ENCODE data around the gene CDH12. TPM values are rescaled to one million over a fixed set of nuclear protein-coding genes. Genes with fewer than 3 reads are reported as not detected.
"Not testable (repeated sequence)": the region's sequence is repeated elsewhere in the genome, so short reads cannot be mapped to it uniquely, and the experiment has no call there.

Gene CDH12
- total RNA-seq, 1 donor from 2014 or later = 0.11 TPM

GRCh38 chr5:22151801-22152200, 701.3 kb downstream of the CDH12 start:
- H3K27ac ChIP-seq; H3K4me1 ChIP-seq; H3K9me3 ChIP-seq; H3K4me3 ChIP-seq; DNase-seq (ENCODE audit: low spot score in 2 of 2); H3K27me3 ChIP-seq; intact Hi-C loops (cut with DNase I); H3K36me3 ChIP-seq: not testable (repeated sequence)

GRCh38 chr5:22140418-22140817, 712.7 kb downstream of the CDH12 start:
- intact Hi-C loops (cut with DNase I); H3K27me3 ChIP-seq; H3K4me3 ChIP-seq: not testable (repeated sequence)

GRCh38 chr5:22139662-22140300, 713.4 kb downstream of the CDH12 start:
- H3K27me3 ChIP-seq; H3K36me3 ChIP-seq; intact Hi-C loops (cut with DNase I); H3K9me3 ChIP-seq; H3K27ac ChIP-seq; H3K4me1 ChIP-seq; DNase-seq (ENCODE audit: low spot score in 2 of 2); H3K4me3 ChIP-seq: not testable (repeated sequence)

More at GRCh38 chr5:22140418-22140817, 712.7 kb downstream of the CDH12 start:
- DNase-seq (ENCODE audit: low spot score in 2 of 2); H3K9me3 ChIP-seq; H3K36me3 ChIP-seq; H3K27ac ChIP-seq; H3K4me1 ChIP-seq: not testable (repeated sequence)

- no peaks in the 10 kb centered on the region for H3K9me3 ChIP-seq
- TF ChIP-seq CTCF (IDR thresholded peaks at IDR 0.05) = no peak
- no peaks in the 10 kb centered on the region for H3K27me3 ChIP-seq
- H3K36me3 ChIP-seq = no peaks in the 10 kb centered on the region
- DNase-seq (ENCODE audit: low spot score in 2 of 2) = no peak
- no peak overlapping the region for H3K27ac ChIP-seq
- intact Hi-C loops (cut with DNase I) = no loop called here
- no peak overlapping the region for H3K4me3 ChIP-seq
- H3K4me1 ChIP-seq = no peaks in the 10 kb centered on the region
Observed at GRCh38 chr5:22111320-22111719, 741.8 kb downstream of the CDH12 start.

GRCh38 chr5:22109315-22109714, 743.8 kb downstream of the CDH12 start:
- intact Hi-C loops (cut with DNase I) = no loop called here
- H3K27me3 ChIP-seq = no peaks in the 10 kb centered on the region
- DNase-seq (ENCODE audit: low spot score in 2 of 2) = no peak

GRCh38 chr5:22108545-22108944, 744.6 kb downstream of the CDH12 start:
- no peak for TF ChIP-seq CTCF (IDR thresholded peaks at IDR 0.05)
- no peak for DNase-seq (ENCODE audit: low spot score in 2 of 2)
- H3K4me3 ChIP-seq = no peak overlapping the region
- H3K27ac ChIP-seq = no peak overlapping the region
- intact Hi-C loops (cut with DNase I) = no loop called here
- no peaks in the 10 kb centered on the region for H3K4me1 ChIP-seq
- H3K36me3 ChIP-seq = no peaks in the 10 kb centered on the region
- H3K9me3 ChIP-seq = no peaks in the 10 kb centered on the region
- H3K27me3 ChIP-seq = no peaks in the 10 kb centered on the region

More at GRCh38 chr5:22109315-22109714, 743.8 kb downstream of the CDH12 start:
- Histone ChIP-seq H3K4me1 (no peaks in the 10 kb centered on the region), H3K27ac (no peak overlapping the region), H3K9me3 (no peaks in the 10 kb centered on the region), H3K36me3 (no peaks in the 10 kb centered on the region), H3K4me3 (no peak overlapping the region)
- TF ChIP-seq CTCF (IDR thresholded peaks at IDR 0.05) = no peak

GRCh38 chr5:22102823-22103359, 750.3 kb downstream of the CDH12 start:
- TF ChIP-seq CTCF (IDR thresholded peaks at IDR 0.05) = no peak
- Histone ChIP-seq H3K27me3 (no peaks in the 10 kb centered on the region), H3K36me3 (no peaks in the 10 kb centered on the region), H3K4me3 (no peak overlapping the region), H3K9me3 (no peaks in the 10 kb centered on the region), H3K4me1 (no peaks in the 10 kb centered on the region), H3K27ac (no peak overlapping the region)
- intact Hi-C loops (cut with DNase I) = no loop called here
- DNase-seq (ENCODE audit: low spot score in 2 of 2) = no peak

All from ascending aorta (tissue), 2 donors.